ENCODE measurements around the gene FASN.
A peak's percentile ranks its signal among the peaks of the same experiment; 100 is the strongest.

FASN gene

DNA sequence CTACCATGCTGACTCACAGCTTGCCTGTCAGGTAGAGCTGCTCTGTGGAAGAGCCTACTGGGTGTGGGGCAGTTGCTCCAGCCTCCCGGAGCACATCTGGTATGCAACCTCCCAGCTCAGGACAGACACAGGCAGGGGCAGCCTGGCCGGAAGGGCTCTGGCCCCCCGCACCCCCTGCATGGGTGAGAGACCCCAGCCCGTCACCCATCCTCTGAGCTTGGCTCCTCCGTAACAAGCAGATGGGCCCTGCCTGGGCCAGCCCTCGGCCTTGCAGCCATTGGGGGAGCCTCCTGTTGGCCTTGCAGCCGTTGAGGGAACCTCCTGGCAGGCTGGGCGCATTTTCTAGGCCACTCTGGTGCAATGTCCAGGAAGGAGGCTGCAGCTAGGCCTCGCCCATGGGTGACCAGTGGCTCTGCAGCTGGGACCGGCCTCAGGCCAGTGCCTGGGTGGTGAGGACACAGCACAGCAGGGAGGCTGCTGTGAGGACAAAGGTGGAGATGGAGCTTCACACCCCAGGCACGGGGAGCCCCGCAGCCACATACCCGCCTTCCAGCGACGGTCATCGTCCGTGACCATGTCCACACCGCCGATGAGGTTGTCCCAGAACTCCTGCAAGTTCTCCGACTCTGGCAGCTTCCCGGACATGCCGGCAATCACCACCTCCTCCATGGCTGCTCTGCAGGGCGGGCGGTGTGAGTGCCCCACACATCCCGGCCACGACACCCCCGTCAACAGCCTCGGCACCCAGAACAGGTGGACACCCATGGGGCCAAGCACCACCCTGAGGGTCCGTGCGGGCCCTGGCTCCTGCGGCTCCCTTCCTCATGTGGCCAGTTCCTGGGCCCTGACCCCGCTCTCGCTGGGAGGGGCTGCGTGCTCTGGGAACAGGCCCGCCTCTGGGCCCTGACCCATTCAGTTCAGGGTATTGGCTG is 2.0 kb downstream of the FASN start:
- Histone ChIP-seq H3K27ac (ENCODE audit: low read length) (no peak overlapping the region), H3K36me3 (replicated peaks; ENCODE audit: insufficient read depth, low read length) (peaks cover 9% of the 10 kb centered on the region), H3K4me3 (ENCODE audit: low read length) (peak overlapping the region; percentile 91; the same call in 1 of the 2 replicates), H2AFZ (ENCODE audit: low read length) (no peak overlapping the region), H3K4me1 (ENCODE audit: low read length) (peaks cover 17% of the 10 kb centered on the region), H3K79me2 (ENCODE audit: low read length) (peaks cover 55% of the 10 kb centered on the region), H3K4me2 (ENCODE audit: low read depth, low read length) (peak overlapping the region; percentile 99), H3K9ac (ENCODE audit: low read length) (peak overlapping the region; percentile 90; the same call in 1 of the 2 replicates), H4K20me1 (ENCODE audit: insufficient read depth, low read length) (peaks cover 6% of the 10 kb centered on the region; the same call in 1 of the 2 replicates), H3K27me3 (replicated peaks; ENCODE audit: insufficient read depth, low read length) (no peaks in the 10 kb centered on the region), H3K9me3 (replicated peaks; ENCODE audit: insufficient read depth, low read length) (no peaks in the 10 kb centered on the region), H3F3A (ENCODE audit: insufficient read depth, low read length) (0 out of 2 replicates have a peak, but pooled peaks cover 6% of the 10 kb centered on the region), H3K9me2 (replicated peaks; ENCODE audit: insufficient read depth, low read length) (no peaks in the 10 kb centered on the region)
- no peak for TF ChIP-seq EZH2phosphoT487 (IDR thresholded peaks at IDR 0.05; ENCODE audit: low read length)
- TF ChIP-seq, protein P1, sequence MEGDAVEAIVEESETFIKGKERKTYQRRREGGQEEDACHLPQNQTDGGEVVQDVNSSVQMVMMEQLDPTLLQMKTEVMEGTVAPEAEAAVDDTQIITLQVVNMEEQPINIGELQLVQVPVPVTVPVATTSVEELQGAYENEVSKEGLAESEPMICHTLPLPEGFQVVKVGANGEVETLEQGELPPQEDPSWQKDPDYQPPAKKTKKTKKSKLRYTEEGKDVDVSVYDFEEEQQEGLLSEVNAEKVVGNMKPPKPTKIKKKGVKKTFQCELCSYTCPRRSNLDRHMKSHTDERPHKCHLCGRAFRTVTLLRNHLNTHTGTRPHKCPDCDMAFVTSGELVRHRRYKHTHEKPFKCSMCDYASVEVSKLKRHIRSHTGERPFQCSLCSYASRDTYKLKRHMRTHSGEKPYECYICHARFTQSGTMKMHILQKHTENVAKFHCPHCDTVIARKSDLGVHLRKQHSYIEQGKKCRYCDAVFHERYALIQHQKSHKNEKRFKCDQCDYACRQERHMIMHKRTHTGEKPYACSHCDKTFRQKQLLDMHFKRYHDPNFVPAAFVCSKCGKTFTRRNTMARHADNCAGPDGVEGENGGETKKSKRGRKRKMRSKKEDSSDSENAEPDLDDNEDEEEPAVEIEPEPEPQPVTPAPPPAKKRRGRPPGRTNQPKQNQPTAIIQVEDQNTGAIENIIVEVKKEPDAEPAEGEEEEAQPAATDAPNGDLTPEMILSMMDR (IDR thresholded peaks at IDR 0.05; ENCODE audit: low read length) = no peak
- TF ChIP-seq EZH2 (optimal IDR thresholded peaks at IDR 0.05; ENCODE audit: low read depth, low read length) = no peak
- no peak for DNase-seq

DNA sequence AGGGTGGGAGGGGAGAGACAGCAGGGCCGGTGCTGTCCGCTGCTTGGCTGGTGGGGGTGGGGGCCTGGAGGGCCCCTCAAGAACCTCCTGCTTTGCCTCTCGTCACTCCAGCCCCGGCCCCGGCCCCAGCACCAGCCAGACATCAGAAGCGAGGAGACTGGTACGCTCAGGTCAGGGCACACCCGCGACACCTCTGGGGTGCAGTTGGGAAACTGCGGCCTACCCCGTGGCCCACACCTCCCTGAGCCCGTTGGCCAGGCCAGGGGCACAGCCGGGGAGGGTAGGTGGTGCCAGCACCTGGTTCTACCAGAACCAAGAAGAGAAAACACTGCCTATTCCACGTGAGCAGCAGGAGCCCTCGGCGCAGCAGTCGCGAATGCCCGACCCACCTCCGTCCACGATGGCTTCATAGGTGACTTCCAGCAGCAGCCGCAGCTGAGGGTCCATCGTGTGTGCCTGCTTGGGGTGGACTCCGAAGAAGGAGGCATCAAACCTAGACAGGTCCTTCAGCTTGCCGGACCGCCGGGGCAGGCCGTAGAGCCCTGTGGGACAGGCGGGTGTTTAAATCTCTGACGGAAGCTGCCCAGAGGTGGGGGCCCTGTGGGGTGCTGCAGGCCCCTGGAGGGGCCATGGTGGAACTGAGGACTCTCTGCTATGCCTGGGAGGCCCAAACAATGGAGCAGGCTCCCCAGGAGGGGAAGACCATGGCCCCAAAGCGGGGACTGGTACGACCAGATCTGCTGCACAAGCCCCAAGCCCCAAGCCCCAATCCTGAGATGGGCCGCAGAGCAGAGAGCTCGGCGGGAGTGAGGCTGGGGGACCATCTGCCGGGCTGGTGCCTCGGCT is 2.9 kb downstream of the FASN start:
- H3F3A ChIP-seq (ENCODE audit: insufficient read depth, low read length) = 0 out of 2 replicates have a peak, but pooled peaks cover 6% of the 10 kb centered on the region
- no peak overlapping the region for H3K27ac ChIP-seq (ENCODE audit: low read length)
- H3K36me3 ChIP-seq (replicated peaks; ENCODE audit: insufficient read depth, low read length) = peaks cover 9% of the 10 kb centered on the region
- H3K4me3 ChIP-seq (ENCODE audit: low read length) = no peak overlapping the region
- no peaks in the 10 kb centered on the region for H3K9me2 ChIP-seq (replicated peaks; ENCODE audit: insufficient read depth, low read length)
- peaks cover 60% of the 10 kb centered on the region for H3K79me2 ChIP-seq (ENCODE audit: low read length)
- H4K20me1 ChIP-seq (ENCODE audit: insufficient read depth, low read length) = peaks cover 6% of the 10 kb centered on the region; the same call in 1 of the 2 replicates
- no peak overlapping the region for H2AFZ ChIP-seq (ENCODE audit: low read length)
- TF ChIP-seq, protein P1 (IDR thresholded peaks at IDR 0.05; ENCODE audit: low read length) = no peak
- no peak for TF ChIP-seq EZH2 (optimal IDR thresholded peaks at IDR 0.05; ENCODE audit: low read depth, low read length)
- no peak for TF ChIP-seq EZH2phosphoT487 (IDR thresholded peaks at IDR 0.05; ENCODE audit: low read length)
- no peaks in the 10 kb centered on the region for H3K9me3 ChIP-seq (replicated peaks; ENCODE audit: insufficient read depth, low read length)
- H3K4me1 ChIP-seq (ENCODE audit: low read length) = peaks cover 17% of the 10 kb centered on the region
- H3K9ac ChIP-seq (ENCODE audit: low read length) = no peak overlapping the region
- no peak overlapping the region for H3K4me2 ChIP-seq (ENCODE audit: low read depth, low read length)
- no peaks in the 10 kb centered on the region for H3K27me3 ChIP-seq (replicated peaks; ENCODE audit: insufficient read depth, low read length)
- DNase-seq = no peak

DNA sequence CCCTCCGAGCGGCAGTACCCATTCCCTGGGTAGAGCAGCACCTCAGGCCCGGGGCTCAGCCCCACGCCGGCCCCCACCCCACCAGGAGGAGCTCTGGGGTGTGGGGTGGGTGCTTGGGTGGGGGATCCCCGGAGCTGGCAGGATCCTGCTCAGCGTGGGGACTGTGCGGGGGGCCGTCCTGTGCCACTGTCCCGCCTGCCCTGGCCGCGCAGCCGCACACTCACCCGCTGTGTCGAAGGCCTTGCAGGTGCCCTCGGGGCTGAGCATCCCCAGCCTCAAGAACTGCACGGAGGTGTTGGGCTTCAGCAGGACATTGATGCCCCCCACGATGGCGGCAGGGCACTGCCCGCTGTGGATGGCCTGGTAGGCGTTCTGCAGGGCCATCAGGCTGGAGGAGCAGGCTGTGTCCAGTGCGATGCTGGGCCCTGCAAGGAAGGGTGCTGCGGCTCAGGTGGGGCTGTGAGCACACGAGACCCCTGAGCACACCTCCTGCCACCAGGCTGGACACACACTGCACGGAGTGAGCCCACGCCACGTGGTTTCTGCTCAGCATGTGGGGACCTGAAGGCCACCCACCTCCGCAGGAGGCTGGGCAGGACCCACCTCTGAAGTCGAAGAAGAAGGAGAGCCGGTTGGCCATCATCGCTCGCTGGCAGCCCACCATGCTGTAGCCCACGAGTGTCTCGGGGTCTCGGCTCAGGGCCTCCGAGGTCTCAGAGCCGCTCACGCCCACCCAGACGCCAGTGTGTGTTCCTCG is 4.9 kb downstream of the FASN start:
- no peaks in the 10 kb centered on the region for H3K9me2 ChIP-seq (replicated peaks; ENCODE audit: insufficient read depth, low read length)
- H3K27me3 ChIP-seq (replicated peaks; ENCODE audit: insufficient read depth, low read length) = no peaks in the 10 kb centered on the region
- H3K36me3 ChIP-seq (replicated peaks; ENCODE audit: insufficient read depth, low read length) = peaks cover 14% of the 10 kb centered on the region

More for the DNA sequence above, 4.9 kb downstream of the FASN start:
- no peak for DNase-seq
- no peak overlapping the region for H2AFZ ChIP-seq (ENCODE audit: low read length)
- TF ChIP-seq, protein P1 (IDR thresholded peaks at IDR 0.05; ENCODE audit: low read length) = no peak
- TF ChIP-seq EZH2 (optimal IDR thresholded peaks at IDR 0.05; ENCODE audit: low read depth, low read length) (no peak), EZH2phosphoT487 (IDR thresholded peaks at IDR 0.05; ENCODE audit: low read length) (no peak)
- H3K4me3 ChIP-seq (ENCODE audit: low read length) = no peak overlapping the region
- no peaks in the 10 kb centered on the region for H3F3A ChIP-seq (ENCODE audit: insufficient read depth, low read length)
- H3K9ac ChIP-seq (ENCODE audit: low read length) = no peak overlapping the region
- peaks cover 57% of the 10 kb centered on the region for H3K79me2 ChIP-seq (ENCODE audit: low read length)
- H3K27ac ChIP-seq (ENCODE audit: low read length) = no peak overlapping the region
- peaks cover 10% of the 10 kb centered on the region; the same call in 1 of the 2 replicates for H3K4me1 ChIP-seq (ENCODE audit: low read length)
- no peaks in the 10 kb centered on the region for H3K9me3 ChIP-seq (replicated peaks; ENCODE audit: insufficient read depth, low read length)
- H3K4me2 ChIP-seq (ENCODE audit: low read depth, low read length) = no peak overlapping the region
- peaks cover 6% of the 10 kb centered on the region; the same call in 1 of the 2 replicates for H4K20me1 ChIP-seq (ENCODE audit: insufficient read depth, low read length)

Measured in MM.1S (cell line).